WTC11 (cell line): Measurements from ENCODE around the gene LMOD3.

Experiments
- CREB1 ChIP-seq: sonication (generic); formaldehyde crosslinking; IDR thresholded peaks from 2 replicates; pipeline ENCODE4 v1.8.0; 2023; ENCODE audit warnings: mild to moderate bottlenecking, missing genetic modification reagents
- TF ChIP-seq, protein P1 (sequence below): fragments of 200-600 bp; IDR thresholded peaks from 2 replicates; pipeline ENCODE4 v1.8.0; 2022; ENCODE audit warnings: antibody characterized with exemption

DNA sequence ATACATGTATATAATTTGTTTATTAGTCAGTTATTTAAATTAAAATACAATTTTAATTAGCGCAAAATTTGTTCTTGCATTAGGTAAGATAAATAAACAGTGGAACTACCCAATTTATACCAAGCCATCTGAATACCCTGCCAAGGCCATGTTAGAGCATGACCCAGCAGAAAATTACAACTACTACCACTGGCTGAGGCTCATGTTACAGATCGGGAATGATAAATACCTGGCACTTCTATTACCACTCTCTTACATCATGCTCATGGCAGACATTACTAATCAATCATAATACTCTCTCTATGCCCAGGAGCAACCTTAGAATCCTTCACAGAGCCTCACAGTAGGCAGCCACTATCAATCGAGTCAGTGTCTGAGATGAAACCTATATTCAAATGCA is 21.2 kb upstream of the LMOD3 start:
- TF ChIP-seq, protein P1, sequence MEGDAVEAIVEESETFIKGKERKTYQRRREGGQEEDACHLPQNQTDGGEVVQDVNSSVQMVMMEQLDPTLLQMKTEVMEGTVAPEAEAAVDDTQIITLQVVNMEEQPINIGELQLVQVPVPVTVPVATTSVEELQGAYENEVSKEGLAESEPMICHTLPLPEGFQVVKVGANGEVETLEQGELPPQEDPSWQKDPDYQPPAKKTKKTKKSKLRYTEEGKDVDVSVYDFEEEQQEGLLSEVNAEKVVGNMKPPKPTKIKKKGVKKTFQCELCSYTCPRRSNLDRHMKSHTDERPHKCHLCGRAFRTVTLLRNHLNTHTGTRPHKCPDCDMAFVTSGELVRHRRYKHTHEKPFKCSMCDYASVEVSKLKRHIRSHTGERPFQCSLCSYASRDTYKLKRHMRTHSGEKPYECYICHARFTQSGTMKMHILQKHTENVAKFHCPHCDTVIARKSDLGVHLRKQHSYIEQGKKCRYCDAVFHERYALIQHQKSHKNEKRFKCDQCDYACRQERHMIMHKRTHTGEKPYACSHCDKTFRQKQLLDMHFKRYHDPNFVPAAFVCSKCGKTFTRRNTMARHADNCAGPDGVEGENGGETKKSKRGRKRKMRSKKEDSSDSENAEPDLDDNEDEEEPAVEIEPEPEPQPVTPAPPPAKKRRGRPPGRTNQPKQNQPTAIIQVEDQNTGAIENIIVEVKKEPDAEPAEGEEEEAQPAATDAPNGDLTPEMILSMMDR, result no peak
- no peak for TF ChIP-seq CREB1 (CRISPR knock-in tag)
